ENCODE measurements around the gene EMSY.

EMSY gene

GRCh38 chr11:76410851-76411357, 33.9 kb upstream of the EMSY start:
- no peak for DNase-seq (ENCODE audit: low read depth)
- no peak overlapping the region for H3K4me3 ChIP-seq (replicated peaks; ENCODE audit: low read depth, low read length)

DNA sequence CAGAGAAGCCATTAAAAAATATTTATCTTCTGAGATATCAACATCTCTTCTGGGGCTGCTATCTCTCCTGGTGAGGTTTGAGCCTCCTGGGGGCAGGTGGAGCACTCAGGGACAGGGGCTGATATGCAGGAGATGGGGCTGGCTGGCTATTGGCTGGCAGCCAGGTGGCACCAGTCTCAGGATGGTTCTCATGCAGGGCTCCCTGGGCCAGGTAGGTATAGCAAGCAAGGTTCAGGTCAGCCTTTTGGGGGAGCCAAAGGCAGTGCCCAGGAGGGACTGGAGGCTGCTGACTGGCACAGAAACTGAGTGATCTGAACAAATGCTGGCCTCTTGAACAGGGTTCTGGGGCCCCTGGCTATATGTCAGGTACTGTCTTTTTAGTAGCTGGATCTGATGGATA, 29.7 kb upstream of the EMSY start:
- DNase-seq (ENCODE audit: low read depth): no peak
- TF ChIP-seq CTCF (IDR thresholded peaks at IDR 0.05; ENCODE audit: low read length, missing control alignments): no peak
- H3K4me3 ChIP-seq (replicated peaks; ENCODE audit: low read depth, low read length): no peak overlapping the region

More at GRCh38 chr11:76410851-76411357, 33.9 kb upstream of the EMSY start:
- no peak for TF ChIP-seq CTCF (IDR thresholded peaks at IDR 0.05; ENCODE audit: low read length, missing control alignments)

DNA sequence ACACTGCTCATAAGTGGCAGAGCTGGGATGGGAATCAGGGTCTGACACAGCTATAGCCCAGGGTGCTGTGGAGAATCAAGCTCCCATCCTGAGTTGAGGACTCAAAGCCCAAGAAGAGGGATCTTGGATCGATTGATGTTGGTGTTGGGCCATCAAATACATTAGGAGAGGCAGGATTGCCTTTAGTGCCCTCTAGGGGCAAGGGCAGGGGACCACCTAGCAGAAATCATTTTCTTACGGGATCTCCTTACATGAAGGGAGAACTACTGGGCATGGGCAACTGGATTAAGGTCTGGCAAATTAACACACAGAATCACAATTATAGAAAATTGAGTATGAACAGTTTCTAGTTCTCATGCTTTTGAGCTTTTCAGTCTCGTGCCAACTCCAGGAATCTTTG, 24.9 kb upstream of the EMSY start:
- DNase-seq (ENCODE audit: low read depth): no peak
- peak; percentile 39 for TF ChIP-seq CTCF (IDR thresholded peaks at IDR 0.05; ENCODE audit: low read length, missing control alignments)
- H3K4me3 ChIP-seq (replicated peaks; ENCODE audit: low read depth, low read length): no peak overlapping the region

DNA sequence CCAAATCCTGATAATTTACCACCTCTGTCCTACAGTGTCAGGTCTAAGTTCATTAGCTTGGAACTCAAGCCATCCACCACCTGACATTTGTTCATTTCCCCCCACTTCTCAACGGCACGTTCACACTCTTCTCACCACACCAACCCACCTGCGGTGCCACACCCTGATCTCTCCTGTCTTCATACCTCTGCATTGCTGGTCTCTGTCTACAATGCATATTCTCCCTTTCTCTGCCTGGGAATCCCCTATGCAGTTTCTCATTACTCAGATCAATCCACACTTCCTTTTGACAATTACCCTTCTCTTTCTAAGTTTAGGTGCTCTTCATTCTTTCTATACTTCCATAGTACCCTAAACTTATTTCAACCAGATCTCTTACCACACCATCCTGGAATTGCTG, 20.4 kb upstream of the EMSY start:
- DNase-seq (ENCODE audit: low read depth): no peak
- H3K4me3 ChIP-seq (replicated peaks; ENCODE audit: low read depth, low read length): no peak overlapping the region
- TF ChIP-seq CTCF (IDR thresholded peaks at IDR 0.05; ENCODE audit: low read length, missing control alignments): no peak

DNA sequence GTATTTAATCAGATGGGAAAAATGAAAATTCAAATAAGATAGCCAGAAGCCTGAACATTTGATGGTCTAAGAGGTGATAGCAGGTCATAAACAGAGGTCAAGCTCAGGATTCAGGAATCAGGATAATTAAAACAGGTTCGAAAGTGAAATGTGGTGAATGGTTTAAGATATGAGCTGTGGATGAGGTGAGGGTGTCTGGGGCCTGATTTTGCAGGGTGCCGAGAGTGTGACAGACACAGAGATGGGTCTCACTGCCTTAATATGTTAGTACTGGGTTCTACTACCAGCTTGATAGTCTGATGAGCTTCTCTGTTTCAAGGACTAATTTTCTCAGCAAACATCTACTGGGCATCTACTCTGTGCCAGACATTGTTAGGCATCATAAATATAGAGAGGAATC, 19.9 kb upstream of the EMSY start:
- no peak overlapping the region for H3K4me3 ChIP-seq (replicated peaks; ENCODE audit: low read depth, low read length)
- TF ChIP-seq CTCF (IDR thresholded peaks at IDR 0.05; ENCODE audit: low read length, missing control alignments): no peak
- no peak for DNase-seq (ENCODE audit: low read depth)

DNA sequence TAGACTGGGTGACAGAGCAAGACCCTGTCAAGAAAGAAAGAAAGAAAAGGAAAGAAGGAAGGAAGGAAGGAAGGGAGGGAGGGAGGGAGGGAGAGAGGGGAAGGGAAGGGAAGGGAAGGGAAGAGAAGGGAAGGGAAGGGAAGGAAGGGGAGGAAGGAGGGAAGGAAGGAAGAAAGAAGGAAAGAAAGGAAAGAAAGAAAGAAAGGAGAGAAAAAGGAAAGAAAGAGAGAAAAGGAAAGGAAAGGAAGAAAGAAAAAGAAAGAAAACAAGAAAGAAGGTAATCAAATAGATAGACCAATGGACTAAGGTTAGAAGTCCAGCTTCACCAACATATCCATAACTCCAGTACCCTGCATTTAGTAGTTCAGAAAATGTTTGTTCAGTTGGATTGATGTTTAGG, 18.2 kb upstream of the EMSY start:
- H3K4me3 ChIP-seq (replicated peaks; ENCODE audit: low read depth, low read length): no peak overlapping the region
- no peak for DNase-seq (ENCODE audit: low read depth)
- no peak for TF ChIP-seq CTCF (IDR thresholded peaks at IDR 0.05; ENCODE audit: low read length, missing control alignments)

- DNase-seq (ENCODE audit: low read depth): no peak
- no peak for TF ChIP-seq CTCF (IDR thresholded peaks at IDR 0.05; ENCODE audit: low read length, missing control alignments)
- H3K4me3 ChIP-seq (replicated peaks; ENCODE audit: low read depth, low read length): no peak overlapping the region
Observed at GRCh38 chr11:76436020-76436419, 8.8 kb upstream of the EMSY start.

Data from fibroblast of pulmonary artery (primary cell).